CD8-positive, alpha-beta memory T cell (primary cell): ENCODE measurements around the gene PC. TPM values are rescaled to one million over a fixed set of nuclear protein-coding genes. Genes with fewer than 3 reads are reported as not detected.

Source experiments
- CTCF ChIA-PET: fragments of 350-600 bp; sonication (Branson Sonifier 250); formaldehyde crosslinking; loops from one replicate; lab custom pipeline; 2021; ENCODE audit warnings: antibody characterized with exemption; lab: Charles Lee
- POLR2A ChIA-PET: fragments of 350-600 bp; sonication (Branson Sonifier 250); formaldehyde crosslinking; loops from one replicate; lab custom pipeline; 2021; ENCODE audit warnings: antibody characterized with exemption; lab: Charles Lee
- DNase-seq, 5 donors: peaks; one replicate each; pipeline versions ENCODE4 v3.0.0 to v3.0.0-alpha.2; 2020 to 2022; ENCODE audit warnings: mixed read lengths in 1 of 5
- H3K27ac ChIP-seq: one replicate; pipeline ENCODE4 v1.7.0; 2013; ENCODE audit warnings: low read depth, mild to moderate bottlenecking, low read length, moderate library complexity
- H3K27me3 ChIP-seq: 2 replicates; pipeline ENCODE4 v1.7.0; 2013; ENCODE audit warnings: low read length, mild to moderate bottlenecking; ENCODE audit not compliant: insufficient read depth, poor library complexity, severe bottlenecking
- H3K36me3 ChIP-seq: 2 replicates; pipeline ENCODE4 v1.7.0; 2013; ENCODE audit warnings: mild to moderate bottlenecking, low read length, moderate library complexity; ENCODE audit not compliant: insufficient read depth
- H3K4me1 ChIP-seq: 2 replicates; pipeline ENCODE4 v1.7.0; 2013; ENCODE audit warnings: mild to moderate bottlenecking, low read length, moderate library complexity; ENCODE audit not compliant: insufficient read depth
- H3K4me3 ChIP-seq: 2 replicates; pipeline ENCODE4 v1.7.0; 2013; ENCODE audit warnings: mild to moderate bottlenecking, low read length
- H3K9me3 ChIP-seq: 2 replicates; pipeline ENCODE4 v1.7.0; 2013; ENCODE audit warnings: mild to moderate bottlenecking, low read length
- H3K27ac Mint-ChIP-seq, 8 donors: one replicate each; pipeline ENCODE4 v1.8.0; 2020 to 2021; ENCODE audit warnings: mixed read lengths in 8 of 8, mild to moderate bottlenecking in 6 of 8, inconsistent platforms in 3 of 8, moderate library complexity in 3 of 8
- H3K27me3 Mint-ChIP-seq, 2 donors: one replicate each; pipeline ENCODE4 v1.8.0; 2020 to 2021; ENCODE audit warnings: mixed read lengths in 2 of 2, mild to moderate bottlenecking in 1 of 2, moderate library complexity in 1 of 2
- H3K36me3 Mint-ChIP-seq, 3 donors: one replicate each; pipeline ENCODE4 v1.8.0; 2020 to 2021; ENCODE audit warnings: mixed read lengths in 3 of 3, inconsistent platforms in 1 of 3, mild to moderate bottlenecking in 1 of 3
- H3K4me1 Mint-ChIP-seq, 3 donors: one replicate each; pipeline ENCODE4 v1.8.0; 2020 to 2021; ENCODE audit warnings: mixed read lengths in 3 of 3, inconsistent platforms in 1 of 3, mild to moderate bottlenecking in 1 of 3
- H3K4me3 Mint-ChIP-seq, 7 donors: one replicate each; pipeline ENCODE4 v1.8.0; 2020 to 2021; ENCODE audit warnings: mixed read lengths in 7 of 7, mild to moderate bottlenecking in 6 of 7, moderate library complexity in 4 of 7, inconsistent platforms in 2 of 7
- H3K9me3 Mint-ChIP-seq, 5 donors: one replicate each; pipeline ENCODE4 v1.8.0; 2020 to 2022; ENCODE audit warnings: mixed read lengths in 5 of 5, mild to moderate bottlenecking in 3 of 5, moderate library complexity in 2 of 5, inconsistent platforms in 1 of 5
- polyA plus RNA-seq: library from polyadenylated mRNA; unstranded; fragments of 300-500 nt; fragmentation: Illumina TruSeq; gene quantifications from one replicate; pipeline ENCODE4 v1.2.3, GENCODE V29; 2021
- total RNA-seq, 2 experiments: library from RNA; stranded (reverse); gene quantifications; one replicate each; pipeline ENCODE4 v1.2.3, GENCODE V29; 2021

Gene PC
- total and polyA plus RNA-seq, 3 experiments from 2014 or later: 6.6 to 9.6 (median 8.9) TPM

- no peaks in the 10 kb centered on the region for H3K9me3 ChIP-seq
- no peak for DNase-seq
- POLR2A ChIA-PET: no interaction called here
- no peak overlapping the region for H3K4me3 ChIP-seq
- Mint-ChIP-seq H3K4me3 (no peak overlapping the region), H3K36me3 (no peaks in the 10 kb centered on the region), H3K9me3 (no peaks in the 10 kb centered on the region), H3K27ac (no peak overlapping the region), H3K27me3 (peaks cover 0 to 2% of the 10 kb centered on the region in 2 donors), H3K4me1 (no peaks in the 10 kb centered on the region)
- no peak overlapping the region for H3K27ac ChIP-seq
- H3K4me1 ChIP-seq: no peaks in the 10 kb centered on the region
- H3K36me3 ChIP-seq: no peaks in the 10 kb centered on the region
- H3K27me3 ChIP-seq: no peaks in the 10 kb centered on the region
- CTCF ChIA-PET: no interaction called here
These were observed 38.3 kb downstream of the PC start for GRCh38 chr11:66919923-66920322.

GRCh38 chr11:66918741-66919140 lies 39.4 kb downstream of the PC start:
- Histone ChIP-seq H3K4me1 (no peaks in the 10 kb centered on the region), H3K9me3 (no peaks in the 10 kb centered on the region), H3K4me3 (no peak overlapping the region), H3K27ac (no peak overlapping the region), H3K27me3 (no peaks in the 10 kb centered on the region), H3K36me3 (no peaks in the 10 kb centered on the region)
- Mint-ChIP-seq H3K27ac (peak overlapping the region in 1 of 8 donors; percentile 72), H3K4me1 (no peaks in the 10 kb centered on the region), H3K27me3 (peaks cover 0 to 2% of the 10 kb centered on the region in 2 donors), H3K4me3 (no peak overlapping the region), H3K9me3 (no peaks in the 10 kb centered on the region), H3K36me3 (no peaks in the 10 kb centered on the region)
- no peak for DNase-seq
- ChIA-PET POLR2A (no interaction called here), CTCF (no interaction called here)

DNA sequence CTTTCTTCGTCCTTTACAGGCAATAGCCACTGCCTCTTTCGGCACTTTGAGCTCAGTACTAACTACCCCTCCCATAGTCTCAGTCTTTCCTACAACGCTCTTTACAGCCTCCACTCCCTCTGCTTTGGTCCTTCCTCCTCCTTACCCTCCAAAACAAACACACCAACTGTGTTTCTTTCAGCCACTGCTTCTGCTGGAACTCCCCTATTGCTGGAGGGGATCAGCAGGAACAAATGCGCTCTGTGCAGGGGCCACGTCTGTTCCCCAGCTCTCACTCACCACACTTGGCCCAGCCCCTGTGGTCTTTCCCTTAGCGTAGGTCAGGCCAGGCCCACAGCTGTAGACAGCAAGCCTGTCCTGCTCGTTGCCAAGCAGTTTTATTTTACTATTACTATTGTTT lies 42.3 kb downstream of the PC start:
- Histone ChIP-seq H3K4me1 (no peaks in the 10 kb centered on the region), H3K4me3 (no peak overlapping the region), H3K36me3 (no peaks in the 10 kb centered on the region), H3K27me3 (no peaks in the 10 kb centered on the region), H3K27ac (no peak overlapping the region), H3K9me3 (no peaks in the 10 kb centered on the region)
- Mint-ChIP-seq H3K9me3 (no peaks in the 10 kb centered on the region), H3K27me3 (no peaks in the 10 kb centered on the region), H3K4me3 (no peak overlapping the region), H3K4me1 (no peaks in the 10 kb centered on the region), H3K36me3 (no peaks in the 10 kb centered on the region), H3K27ac (no peak overlapping the region)
- no peak for DNase-seq
- ChIA-PET POLR2A (no interaction called here), CTCF (no interaction called here)

- CTCF ChIA-PET: no interaction called here
- H3K36me3 ChIP-seq: no peaks in the 10 kb centered on the region
- Mint-ChIP-seq H3K27me3 (no peaks in the 10 kb centered on the region), H3K27ac (no peak overlapping the region), H3K36me3 (no peaks in the 10 kb centered on the region), H3K9me3 (no peaks in the 10 kb centered on the region), H3K4me1 (no peaks in the 10 kb centered on the region), H3K4me3 (no peak overlapping the region)
- no peaks in the 10 kb centered on the region for H3K27me3 ChIP-seq
- H3K4me1 ChIP-seq: no peaks in the 10 kb centered on the region
- no peak overlapping the region for H3K4me3 ChIP-seq
- POLR2A ChIA-PET: no interaction called here
- DNase-seq: no peak
- H3K9me3 ChIP-seq: no peaks in the 10 kb centered on the region
- H3K27ac ChIP-seq: no peak overlapping the region
These were observed 42.9 kb downstream of the PC start for GRCh38 chr11:66915046-66915832.

GRCh38 chr11:66914505-66914904 lies 43.7 kb downstream of the PC start:
- Mint-ChIP-seq H3K9me3 (no peaks in the 10 kb centered on the region), H3K27me3 (peaks cover 0 to 3% of the 10 kb centered on the region in 2 donors), H3K36me3 (no peaks in the 10 kb centered on the region), H3K27ac (peak overlapping the region in 1 of 8 donors; percentile 22), H3K4me3 (no peak overlapping the region), H3K4me1 (no peaks in the 10 kb centered on the region)
- H3K27me3 ChIP-seq: no peaks in the 10 kb centered on the region
- H3K4me3 ChIP-seq: no peak overlapping the region
- H3K9me3 ChIP-seq: no peaks in the 10 kb centered on the region
- H3K36me3 ChIP-seq: no peaks in the 10 kb centered on the region
- DNase-seq: no peak
- H3K27ac ChIP-seq: no peak overlapping the region
- POLR2A ChIA-PET: no interaction called here
- CTCF ChIA-PET: no interaction called here
- H3K4me1 ChIP-seq: no peaks in the 10 kb centered on the region

DNA sequence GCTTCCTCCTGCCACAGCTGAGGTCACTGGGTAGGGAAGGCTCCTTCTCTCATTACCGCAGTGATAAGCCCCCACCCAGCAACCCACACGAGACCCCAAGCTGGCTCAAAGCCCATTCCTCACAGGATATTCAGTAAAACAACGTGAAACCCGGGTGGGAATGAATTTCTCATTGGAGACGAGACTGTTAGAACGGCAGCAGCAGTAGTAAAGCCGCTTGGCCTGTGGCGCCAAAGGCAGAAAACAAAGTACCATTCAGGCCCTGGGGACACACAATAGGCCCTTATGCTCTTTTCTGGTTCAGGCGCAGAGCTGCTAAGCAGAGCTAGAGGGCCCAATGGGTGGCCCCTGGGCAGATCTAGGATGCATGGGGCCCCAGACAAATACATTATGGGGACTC lies 45.3 kb downstream of the PC start:
- Mint-ChIP-seq H3K36me3 (no peaks in the 10 kb centered on the region), H3K9me3 (no peaks in the 10 kb centered on the region), H3K27ac (no peak overlapping the region), H3K4me1 (no peaks in the 10 kb centered on the region), H3K4me3 (no peak overlapping the region), H3K27me3 (peaks cover 0 to 4% of the 10 kb centered on the region in 2 donors)
- Histone ChIP-seq H3K4me3 (no peak overlapping the region), H3K36me3 (no peaks in the 10 kb centered on the region), H3K4me1 (no peaks in the 10 kb centered on the region), H3K27me3 (no peaks in the 10 kb centered on the region), H3K27ac (no peak overlapping the region), H3K9me3 (no peaks in the 10 kb centered on the region)
- DNase-seq: no peak
- POLR2A ChIA-PET: no interaction called here
- CTCF ChIA-PET: no interaction called here

DNA sequence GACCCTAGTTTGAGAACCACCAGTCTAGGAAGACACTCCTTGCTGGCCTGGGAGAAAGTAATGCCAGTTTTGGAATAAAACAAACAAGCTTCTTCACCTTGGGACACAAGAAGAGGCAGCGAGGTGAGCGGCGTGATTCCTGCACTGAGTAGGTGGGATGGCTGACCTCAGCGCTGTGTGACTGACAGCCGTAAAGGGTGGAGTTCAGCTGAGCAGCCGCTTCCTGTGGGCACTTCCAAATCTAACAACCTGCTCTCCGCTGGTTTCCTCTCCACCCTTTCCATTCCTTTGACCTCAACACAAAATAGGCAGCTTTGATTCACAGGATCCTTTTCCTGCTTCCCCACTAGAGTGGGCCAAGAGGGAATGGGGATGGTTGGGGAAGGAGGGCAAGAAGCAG lies 45.8 kb downstream of the PC start:
- Mint-ChIP-seq H3K4me3 (no peak overlapping the region), H3K27ac (no peak overlapping the region), H3K36me3 (no peaks in the 10 kb centered on the region), H3K4me1 (no peaks in the 10 kb centered on the region), H3K27me3 (peaks cover 0 to 4% of the 10 kb centered on the region in 2 donors), H3K9me3 (no peaks in the 10 kb centered on the region)
- Histone ChIP-seq H3K27ac (no peak overlapping the region), H3K4me3 (no peak overlapping the region), H3K36me3 (no peaks in the 10 kb centered on the region), H3K4me1 (no peaks in the 10 kb centered on the region), H3K27me3 (no peaks in the 10 kb centered on the region), H3K9me3 (no peaks in the 10 kb centered on the region)
- ChIA-PET CTCF (no interaction called here), POLR2A (no interaction called here)
- DNase-seq: no peak

DNA sequence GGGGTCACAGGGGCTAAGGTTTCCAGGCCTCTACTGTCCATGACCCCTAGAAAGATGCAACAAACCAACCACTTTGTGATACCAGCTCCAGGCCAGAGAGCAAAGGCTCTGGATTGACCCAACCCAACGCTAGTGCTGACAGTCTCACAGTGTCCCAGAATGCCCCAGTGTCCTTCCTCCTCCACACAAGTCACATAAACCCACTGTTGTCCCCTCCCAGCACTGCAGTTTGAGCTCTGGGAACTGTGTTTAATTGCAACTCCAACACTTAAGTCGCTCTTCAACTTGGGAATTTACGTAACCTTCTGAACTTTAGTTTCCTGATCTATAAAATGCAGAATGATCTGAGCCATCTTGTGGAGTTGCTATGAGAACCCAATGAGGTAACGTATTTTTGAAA lies 47.5 kb downstream of the PC start:
- Mint-ChIP-seq H3K4me3 (no peak overlapping the region), H3K27ac (no peak overlapping the region)
- CTCF ChIA-PET: no interaction called here

More for the DNA sequence above, 47.5 kb downstream of the PC start:
- Histone ChIP-seq H3K27ac (no peak overlapping the region), H3K36me3 (no peaks in the 10 kb centered on the region), H3K27me3 (no peaks in the 10 kb centered on the region), H3K4me3 (no peak overlapping the region), H3K4me1 (no peaks in the 10 kb centered on the region), H3K9me3 (no peaks in the 10 kb centered on the region)
- Mint-ChIP-seq H3K36me3 (no peaks in the 10 kb centered on the region), H3K27me3 (peaks cover under 1 to 7% of the 10 kb centered on the region in 2 donors), H3K9me3 (no peaks in the 10 kb centered on the region), H3K4me1 (no peaks in the 10 kb centered on the region)
- POLR2A ChIA-PET: no interaction called here
- no peak for DNase-seq
